ENCODE data around the gene TM9SF2. TPM values are rescaled to one million over a fixed set of nuclear protein-coding genes. Genes with fewer than 3 reads are reported as not detected.
A peak's percentile ranks its signal among the peaks of the same experiment; 100 is the strongest.

Gene TM9SF2
- total and polyA plus RNA-seq, 2 of the 4 experiments (the other 2 are of a cell fraction) = 46.1 to 85.5 TPM

GRCh38 chr13:99501184-99501847 lies at the start of gene TM9SF2 (continued):
- TF ChIP-seq SMC3 (IDR thresholded peaks at IDR 0.05; ENCODE audit: low read depth, low read length) (no peak), USF2 (IDR thresholded peaks at IDR 0.05; ENCODE audit: low read depth, low read length) (0 out of 2 replicates have a peak, but pooled peaks have one; percentile 37)

- ATAC-seq (ENCODE audit: low read depth) (no peak), DNase-seq (no peak)
- POLR2A ChIA-PET (ENCODE audit: unreplicated experiment) = no interaction called here
- Histone ChIP-seq H2AK5ac (ENCODE audit: low read depth, low read length) (no peak overlapping the region), H3K14ac (replicated peaks; ENCODE audit: low read depth, low read length) (no peak overlapping the region), H3K4ac (ENCODE audit: low read depth, low read length) (no peak overlapping the region), H3K23ac (ENCODE audit: low read depth, low read length) (no peak overlapping the region), H2BK120ac (ENCODE audit: low read depth, low read length) (no peak overlapping the region), H3K56ac (ENCODE audit: extremely low read depth, insufficient read depth, low read length) (no peak overlapping the region), H4K5ac (ENCODE audit: low read depth, low read length) (no peak overlapping the region), H3K4me1 (ENCODE audit: control insufficient read depth, insufficient read depth, low read length) (no peaks in the 10 kb centered on the region), H4K8ac (ENCODE audit: low read depth in 2 of 2, low read length in 2 of 2) (no peak overlapping the region), H2BK20ac (ENCODE audit: low read depth, low read length) (no peak overlapping the region), H4K20me1 (ENCODE audit: insufficient read depth, low read length) (no peaks in the 10 kb centered on the region), H3K9me3 (ENCODE audit: control insufficient read depth, insufficient read depth, low read length) (peaks cover 3% of the 10 kb centered on the region), H2AK9ac (replicated peaks; ENCODE audit: low read depth, low read length, poor library complexity) (no peak overlapping the region), H3K9me1 (ENCODE audit: insufficient read depth, low read length) (no peaks in the 10 kb centered on the region), H3K27me3 (ENCODE audit: control insufficient read depth, insufficient read depth, low read length) (peaks cover 25% of the 10 kb centered on the region), H3K4me2 (ENCODE audit: low read depth, low read length) (no peak overlapping the region), H3K9ac (ENCODE audit: low read depth, low read length) (no peak overlapping the region), H4K91ac (ENCODE audit: insufficient read depth, low read depth, low read length) (no peak overlapping the region), H3K79me1 (ENCODE audit: low read depth in 1 of 2, low read length in 2 of 2) (no peaks in the 10 kb centered on the region), H3K36me3 (ENCODE audit: control insufficient read depth, insufficient read depth, low read length) (no peaks in the 10 kb centered on the region), H3K18ac (ENCODE audit: low read depth, low read length) (no peak overlapping the region), H3K27ac (ENCODE audit: insufficient read depth, low read length) (no peak overlapping the region), H2BK15ac (ENCODE audit: low read depth, low read length) (no peak overlapping the region), H3K4me3 (ENCODE audit: insufficient read depth, low read depth, low read length) (no peak overlapping the region), H2AFZ (replicated peaks; ENCODE audit: low read length, poor library complexity) (no peak overlapping the region), H2BK5ac (ENCODE audit: low read depth, low read length, poor library complexity, severe bottlenecking) (no peak overlapping the region)
- dilution Hi-C loops (cut with HindIII; ENCODE audit: low sequenced_read_pairs, unreplicated experiment) (no loop called here), intact Hi-C loops (cut with micrococcal nuclease) (no loop called here), in situ Hi-C loops (cut with MboI; ENCODE audit: low sequenced_read_pairs) (no loop called here)
- BruUV-seq (replicated peaks) = no TSS peak
- CTCF ChIA-PET = no interaction called here
- TF ChIP-seq MAFK (IDR thresholded peaks at IDR 0.05; ENCODE audit: low read depth, low read length) (peak; percentile 87), BHLHE40 (IDR thresholded peaks at IDR 0.05; ENCODE audit: low read depth, low read length) (no peak)
- whole genome bisulfite sequencing, 2 experiments (ENCODE audit: extremely low coverage in 2 of 2, insufficient read length in 1 of 2) = 60% methylated on average over 2 of the region's 9 CpGs; no CpG with 5 or more reads in 1 of the 2 experiments
These were observed 46.6 kb upstream of the TM9SF2 start for GRCh38 chr13:99454518-99455183.
